Liver (tissue), 9 donors: Measurements from ENCODE around the gene DNAJC5G. TPM values are rescaled to one million over a fixed set of nuclear protein-coding genes. Genes with fewer than 3 reads are reported as not detected.
"Not testable (repeated sequence)": the region's sequence is repeated elsewhere in the genome, so short reads cannot be mapped to it uniquely, and the experiment has no call there.

ENCODE experiments used
- DNase-seq: peaks from one replicate; pipeline ENCODE4 v3.0.0-alpha.2; 2017; ENCODE audit warnings: low spot score
- H3K27ac ChIP-seq, 2 donors: one replicate each; pipeline ENCODE4 v1.7.0; 2013; ENCODE audit warnings: inconsistent platforms in 2 of 2, low read length in 2 of 2, control low read depth in 1 of 2, low read depth in 1 of 2, mild to moderate bottlenecking in 1 of 2
- H3K27me3 ChIP-seq, 4 donors: one replicate each; pipeline versions ENCODE4 v1.6.1 to v1.7.0; 2013; ENCODE audit warnings: low read length in 3 of 4, inconsistent platforms in 1 of 4, mild to moderate bottlenecking in 1 of 4, moderate library complexity in 1 of 4; ENCODE audit not compliant: control insufficient read depth in 4 of 4, insufficient read depth in 4 of 4
- H3K36me3 ChIP-seq, 4 donors: one replicate each; pipeline versions ENCODE4 v1.6.1 to v1.7.0; 2013; ENCODE audit warnings: low read length in 3 of 4, mild to moderate bottlenecking in 3 of 4, low read depth in 1 of 4, moderate library complexity in 1 of 4; ENCODE audit not compliant: control insufficient read depth in 4 of 4, insufficient read depth in 3 of 4
- H3K4me1 ChIP-seq, 4 donors: one replicate each; pipeline versions ENCODE4 v1.6.1 to v1.7.0; 2013; ENCODE audit warnings: low read length in 3 of 4, mild to moderate bottlenecking in 3 of 4, moderate library complexity in 1 of 4; ENCODE audit not compliant: control insufficient read depth in 4 of 4, insufficient read depth in 4 of 4
- H3K4me3 ChIP-seq, 3 donors: one replicate each; pipeline versions ENCODE4 v1.6.1 to v1.7.0; 2013; ENCODE audit warnings: low read length in 3 of 3, control low read depth in 1 of 3, low read depth in 1 of 3, mild to moderate bottlenecking in 1 of 3
- H3K9ac ChIP-seq, 2 donors: one replicate each; pipeline ENCODE4 v1.7.0; 2013; ENCODE audit warnings: low read length in 2 of 2, mild to moderate bottlenecking in 2 of 2, moderate library complexity in 2 of 2, control low read depth in 1 of 2, low read depth in 1 of 2
- H3K9me3 ChIP-seq, 4 donors: one replicate each; pipeline versions ENCODE4 v1.6.1 to v1.7.0; 2013; ENCODE audit warnings: low read length in 3 of 4; ENCODE audit not compliant: control insufficient read depth in 4 of 4
- FOXA1 ChIP-seq: IDR thresholded peaks from 2 replicates; pipeline ENCODE4 v1.6.1; 2016; ENCODE audit warnings: antibody characterized with exemption
- FOXA2 ChIP-seq: IDR thresholded peaks from 2 replicates; pipeline ENCODE4 v1.6.1; 2016; ENCODE audit warnings: antibody characterized with exemption
- JUND ChIP-seq, 2 donors: IDR thresholded peaks; 2 replicates each; pipeline ENCODE4 v1.6.1; 2016; ENCODE audit warnings: antibody characterized with exemption in 2 of 2
- RAD21 ChIP-seq, 2 donors: IDR thresholded peaks; 2 replicates each; pipeline ENCODE4 v1.6.1; 2016; ENCODE audit warnings: antibody characterized with exemption in 2 of 2, mild to moderate bottlenecking in 2 of 2
- RXRA ChIP-seq, 2 donors: IDR thresholded peaks; 2 replicates each; pipeline ENCODE4 v1.6.1; 2017 to 2018; ENCODE audit warnings: antibody characterized with exemption in 2 of 2, mild to moderate bottlenecking in 1 of 2
- SP1 ChIP-seq: IDR thresholded peaks from 2 replicates; pipeline ENCODE4 v1.6.1; 2018; ENCODE audit warnings: antibody characterized with exemption, mild to moderate bottlenecking
- TAF1 ChIP-seq: conservative IDR thresholded peaks from 2 replicates; pipeline ENCODE4 v1.6.1; 2016; ENCODE audit warnings: antibody characterized with exemption, mild to moderate bottlenecking
- WGBS: extraction: QIAGEN DNeasy Blood & Tissue Kit; methylation state at CpG from one replicate; pipeline ENCODE4 v1.1.7; 2013; 5-methylcytosine and 5-hydroxymethylcytosine counted together
- polyA plus RNA-seq, 2 donors: library from polyadenylated mRNA; stranded (reverse) in 1 of 2; unstranded in 1 of 2; fragments of 200-250 nt in 1 of 2; fragments of >200 nt in 1 of 2; fragmentation: Nextera tagmentation in 1 of 2; extraction: Ambion mirVana in 1 of 2; gene quantifications; one replicate each; pipeline versions ENCODE4 v1.2.1 to v1.2.3, GENCODE V29; 2013 to 2015
- total RNA-seq, 2 donors: library from RNA; depleted of rRNA; stranded (reverse); fragments of >200 nt; gene quantifications; one replicate each; pipeline ENCODE4 v1.2.3, GENCODE V29; 2014
- TF ChIP-seq, protein P1 (sequence below): IDR thresholded peaks from 2 replicates; pipeline ENCODE4 v1.6.1; 2016; ENCODE audit warnings: antibody characterized with exemption, mild to moderate bottlenecking
- TF ChIP-seq, protein P2 (sequence below): fragments of 150-350 bp; IDR thresholded peaks from 2 replicates; pipeline ENCODE4 v1.5.1; 2017; ENCODE audit warnings: improper control_type of control experiment, low read depth, low read length; ENCODE audit not compliant: missing input control
- donor health status: healthy.
- donor health status: healthy.
- donor health status: healthy.
- donor health status: healthy.
- donor health status: healthy.

The DNAJC5G gene
- total and polyA plus RNA-seq, 4 donors = not detected

- H3K4me1 ChIP-seq, H3K4me3 ChIP-seq, H3K27ac ChIP-seq, H3K36me3 ChIP-seq, H3K9me3 ChIP-seq, H3K9ac ChIP-seq, H3K27me3 ChIP-seq, DNase-seq: not testable (repeated sequence)
- peak in 1 of 2 donors; percentile 17 for TF ChIP-seq RXRA (IDR thresholded peaks at IDR 0.05)
- 48% methylated on average over 15 of the region's 15 CpGs for WGBS
These were observed 2.4 kb upstream of the DNAJC5G start for GRCh38 chr2:27272537-27273522.

DNA sequence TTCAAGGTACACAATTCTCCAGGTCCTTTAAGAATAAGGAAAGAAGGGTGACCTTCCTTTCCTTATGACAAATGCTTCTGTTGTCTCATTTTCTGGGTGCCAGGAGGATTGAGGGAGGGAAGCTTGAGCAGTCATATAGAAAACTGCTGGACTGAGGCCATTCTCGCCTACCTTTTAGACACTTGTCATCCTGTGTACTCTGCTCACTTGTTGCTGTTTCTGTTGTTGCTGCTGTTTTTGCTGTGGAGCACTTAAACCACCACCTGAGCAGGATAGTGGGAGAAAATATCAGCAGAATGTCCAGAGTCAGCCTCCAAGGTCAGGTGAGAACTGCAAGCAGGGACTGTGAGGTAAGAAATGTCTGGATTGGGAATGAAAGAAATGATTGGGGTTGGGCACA lies 2.8 kb downstream of the DNAJC5G start:
- Histone ChIP-seq H3K27me3 (peaks cover 0 to 3% (median 0%) of the 10 kb centered on the region in 4 donors), H3K4me3 (no peak overlapping the region), H3K9ac (no peak overlapping the region), H3K36me3 (no peaks in the 10 kb centered on the region), H3K27ac (no peak overlapping the region), H3K9me3 (no peaks in the 10 kb centered on the region), H3K4me1 (peaks cover 0 to 3% (median 0%) of the 10 kb centered on the region in 4 donors)
- no peak for DNase-seq
- WGBS = 85% methylated on average over 1 of the region's 1 CpG
- no peak for TF ChIP-seq RAD21 (IDR thresholded peaks at IDR 0.05)
- TF ChIP-seq JUND (IDR thresholded peaks at IDR 0.05) = no peak
- no peak for TF ChIP-seq FOXA2
- no peak for TF ChIP-seq SP1
- TF ChIP-seq FOXA1 = no peak
- TF ChIP-seq TAF1 = no peak
- TF ChIP-seq, protein P1, sequence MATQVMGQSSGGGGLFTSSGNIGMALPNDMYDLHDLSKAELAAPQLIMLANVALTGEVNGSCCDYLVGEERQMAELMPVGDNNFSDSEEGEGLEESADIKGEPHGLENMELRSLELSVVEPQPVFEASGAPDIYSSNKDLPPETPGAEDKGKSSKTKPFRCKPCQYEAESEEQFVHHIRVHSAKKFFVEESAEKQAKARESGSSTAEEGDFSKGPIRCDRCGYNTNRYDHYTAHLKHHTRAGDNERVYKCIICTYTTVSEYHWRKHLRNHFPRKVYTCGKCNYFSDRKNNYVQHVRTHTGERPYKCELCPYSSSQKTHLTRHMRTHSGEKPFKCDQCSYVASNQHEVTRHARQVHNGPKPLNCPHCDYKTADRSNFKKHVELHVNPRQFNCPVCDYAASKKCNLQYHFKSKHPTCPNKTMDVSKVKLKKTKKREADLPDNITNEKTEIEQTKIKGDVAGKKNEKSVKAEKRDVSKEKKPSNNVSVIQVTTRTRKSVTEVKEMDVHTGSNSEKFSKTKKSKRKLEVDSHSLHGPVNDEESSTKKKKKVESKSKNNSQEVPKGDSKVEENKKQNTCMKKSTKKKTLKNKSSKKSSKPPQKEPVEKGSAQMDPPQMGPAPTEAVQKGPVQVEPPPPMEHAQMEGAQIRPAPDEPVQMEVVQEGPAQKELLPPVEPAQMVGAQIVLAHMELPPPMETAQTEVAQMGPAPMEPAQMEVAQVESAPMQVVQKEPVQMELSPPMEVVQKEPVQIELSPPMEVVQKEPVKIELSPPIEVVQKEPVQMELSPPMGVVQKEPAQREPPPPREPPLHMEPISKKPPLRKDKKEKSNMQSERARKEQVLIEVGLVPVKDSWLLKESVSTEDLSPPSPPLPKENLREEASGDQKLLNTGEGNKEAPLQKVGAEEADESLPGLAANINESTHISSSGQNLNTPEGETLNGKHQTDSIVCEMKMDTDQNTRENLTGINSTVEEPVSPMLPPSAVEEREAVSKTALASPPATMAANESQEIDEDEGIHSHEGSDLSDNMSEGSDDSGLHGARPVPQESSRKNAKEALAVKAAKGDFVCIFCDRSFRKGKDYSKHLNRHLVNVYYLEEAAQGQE = no peak
- TF ChIP-seq RXRA (IDR thresholded peaks at IDR 0.05) = no peak
- TF ChIP-seq, protein P2, sequence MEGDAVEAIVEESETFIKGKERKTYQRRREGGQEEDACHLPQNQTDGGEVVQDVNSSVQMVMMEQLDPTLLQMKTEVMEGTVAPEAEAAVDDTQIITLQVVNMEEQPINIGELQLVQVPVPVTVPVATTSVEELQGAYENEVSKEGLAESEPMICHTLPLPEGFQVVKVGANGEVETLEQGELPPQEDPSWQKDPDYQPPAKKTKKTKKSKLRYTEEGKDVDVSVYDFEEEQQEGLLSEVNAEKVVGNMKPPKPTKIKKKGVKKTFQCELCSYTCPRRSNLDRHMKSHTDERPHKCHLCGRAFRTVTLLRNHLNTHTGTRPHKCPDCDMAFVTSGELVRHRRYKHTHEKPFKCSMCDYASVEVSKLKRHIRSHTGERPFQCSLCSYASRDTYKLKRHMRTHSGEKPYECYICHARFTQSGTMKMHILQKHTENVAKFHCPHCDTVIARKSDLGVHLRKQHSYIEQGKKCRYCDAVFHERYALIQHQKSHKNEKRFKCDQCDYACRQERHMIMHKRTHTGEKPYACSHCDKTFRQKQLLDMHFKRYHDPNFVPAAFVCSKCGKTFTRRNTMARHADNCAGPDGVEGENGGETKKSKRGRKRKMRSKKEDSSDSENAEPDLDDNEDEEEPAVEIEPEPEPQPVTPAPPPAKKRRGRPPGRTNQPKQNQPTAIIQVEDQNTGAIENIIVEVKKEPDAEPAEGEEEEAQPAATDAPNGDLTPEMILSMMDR = no peak

DNA sequence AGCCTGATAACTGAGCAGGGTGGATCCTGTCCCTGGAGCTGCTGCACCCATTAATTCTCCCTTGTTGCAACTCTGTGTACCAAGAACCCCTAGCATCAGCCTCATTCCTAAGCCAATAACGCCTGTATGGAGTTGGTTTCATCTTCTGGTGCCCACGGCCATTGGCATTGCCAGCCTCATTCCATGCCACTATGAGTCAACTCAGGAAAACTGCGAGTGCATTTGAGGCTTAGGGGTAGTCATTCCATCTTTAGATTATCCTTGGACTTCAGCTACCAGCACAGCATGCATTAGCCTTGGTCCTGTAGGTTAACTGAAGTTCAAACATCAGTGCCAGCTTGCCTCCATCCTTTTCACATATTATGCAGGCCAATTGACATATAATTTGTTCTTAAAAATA lies 5.6 kb downstream of the DNAJC5G start:
- no peaks in the 10 kb centered on the region for H3K9me3 ChIP-seq
- no peak overlapping the region for H3K4me3 ChIP-seq
- peaks cover 0 to 4% (median 0%) of the 10 kb centered on the region in 4 donors for H3K27me3 ChIP-seq
- no peak for TF ChIP-seq SP1
- H3K9ac ChIP-seq = no peak overlapping the region
- no peak overlapping the region for H3K27ac ChIP-seq
- 83% methylated on average over 3 of the region's 3 CpGs for WGBS
- peaks cover 0 to 3% (median 0%) of the 10 kb centered on the region in 4 donors for H3K4me1 ChIP-seq
- no peaks in the 10 kb centered on the region for H3K36me3 ChIP-seq
- no peak for DNase-seq
